GM12891 (cell line): Measurements from ENCODE around the gene NFRKB.
"Not testable (repeated sequence)": the region's sequence is repeated elsewhere in the genome, so short reads cannot be mapped to it uniquely, and the experiment has no call there.

Experiments
- DNase-seq: peaks from one replicate; pipeline ENCODE4 v3.0.0; 2011; ENCODE audit warnings: low spot score; ENCODE audit not compliant: insufficient read length
- FAIRE-seq: peaks from 2 replicates; lab custom pipeline; 2011; peaks lifted over from hg19 to GRCh38; lab: Jason Lieb, UNC
- PAX5 ChIP-seq: IDR thresholded peaks from 2 replicates; pipeline ENCODE4 v1.6.1; 2011; ENCODE audit warnings: low read length, moderate library complexity, mild to moderate bottlenecking; ENCODE audit not compliant: insufficient read depth, severe bottlenecking
- POLR2A ChIP-seq: IDR thresholded peaks from 2 replicates; pipeline ENCODE4 v1.6.1; 2011; ENCODE audit warnings: low read depth, low read length, control low read depth
- POLR2AphosphoS5 ChIP-seq: IDR thresholded peaks from 2 replicates; pipeline ENCODE4 v1.6.1; 2011; ENCODE audit warnings: low read depth, low read length, control low read depth
- POU2F2 ChIP-seq: IDR thresholded peaks from 2 replicates; pipeline ENCODE4 v1.6.1; 2011; ENCODE audit warnings: low read depth, mild to moderate bottlenecking, control low read depth, low read length, moderate library complexity
- SPI1 ChIP-seq: IDR thresholded peaks from 2 replicates; pipeline ENCODE4 v1.6.1; 2011; ENCODE audit warnings: low read depth, low read length, control low read depth
- TAF1 ChIP-seq: IDR thresholded peaks from 2 replicates; pipeline ENCODE4 v1.6.1; 2011; ENCODE audit warnings: low read depth, low read length, control low read depth

NFRKB gene

DNA sequence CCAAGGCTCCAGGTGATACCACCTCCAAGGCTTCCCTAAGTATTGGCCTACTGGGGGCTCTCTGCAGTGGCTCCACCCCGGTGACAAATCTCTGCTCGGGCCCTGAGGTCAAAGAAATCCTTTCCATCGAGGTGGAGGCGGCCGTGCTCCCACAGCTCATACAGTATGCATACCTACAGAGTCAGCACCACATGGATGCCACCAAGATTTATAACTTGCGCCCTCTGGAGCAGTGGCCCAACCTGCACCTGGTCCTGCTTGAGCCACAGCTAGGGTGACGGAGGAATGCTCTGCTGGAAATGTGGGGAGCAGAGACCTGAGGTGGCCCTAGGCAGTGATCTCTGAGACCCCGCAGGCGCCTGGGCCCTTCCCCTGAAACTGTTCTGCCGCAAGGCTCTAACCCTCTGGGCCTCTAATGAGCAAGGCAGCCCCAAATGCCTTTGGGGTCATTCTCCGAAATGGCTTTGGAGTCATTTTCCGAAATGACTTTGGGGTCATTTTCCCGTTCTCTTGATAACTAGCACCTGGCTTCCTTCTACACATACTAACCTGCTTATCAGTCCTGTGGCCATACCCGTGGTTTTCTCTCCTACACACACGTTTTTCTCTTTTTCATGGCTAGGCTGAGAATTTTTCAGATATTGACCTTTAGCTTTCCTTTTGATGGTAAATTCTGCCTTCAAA, 45.8 kb downstream of the NFRKB start:
- FAIRE-seq, result no peak
- TF ChIP-seq POLR2AphosphoS5, result no peak
- TF ChIP-seq SPI1, result no peak
- TF ChIP-seq TAF1, result no peak
- no peak for TF ChIP-seq PAX5
- TF ChIP-seq POU2F2, result no peak
- TF ChIP-seq POLR2A, result no peak
- DNase-seq, result no peak

DNA sequence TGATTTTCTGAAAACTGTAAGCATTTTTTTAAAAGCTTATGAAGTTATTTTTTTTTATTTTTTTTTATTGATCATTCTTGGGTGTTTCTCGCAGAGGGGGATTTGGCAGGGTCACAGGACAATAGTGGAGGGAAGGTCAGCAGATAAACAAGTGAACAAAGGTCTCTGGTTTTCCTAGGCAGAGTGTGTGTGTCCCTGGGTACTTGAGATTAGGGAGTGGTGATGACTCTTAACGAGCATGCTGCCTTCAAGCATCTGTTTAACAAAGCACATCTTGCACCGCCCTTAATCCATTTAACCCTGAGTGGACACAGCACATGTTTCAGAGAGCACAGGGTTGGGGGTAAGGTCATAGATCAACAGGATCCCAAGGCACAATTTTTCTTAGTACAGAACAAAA, 48.0 kb downstream of the NFRKB start:
- FAIRE-seq, DNase-seq: not testable (repeated sequence)

DNA sequence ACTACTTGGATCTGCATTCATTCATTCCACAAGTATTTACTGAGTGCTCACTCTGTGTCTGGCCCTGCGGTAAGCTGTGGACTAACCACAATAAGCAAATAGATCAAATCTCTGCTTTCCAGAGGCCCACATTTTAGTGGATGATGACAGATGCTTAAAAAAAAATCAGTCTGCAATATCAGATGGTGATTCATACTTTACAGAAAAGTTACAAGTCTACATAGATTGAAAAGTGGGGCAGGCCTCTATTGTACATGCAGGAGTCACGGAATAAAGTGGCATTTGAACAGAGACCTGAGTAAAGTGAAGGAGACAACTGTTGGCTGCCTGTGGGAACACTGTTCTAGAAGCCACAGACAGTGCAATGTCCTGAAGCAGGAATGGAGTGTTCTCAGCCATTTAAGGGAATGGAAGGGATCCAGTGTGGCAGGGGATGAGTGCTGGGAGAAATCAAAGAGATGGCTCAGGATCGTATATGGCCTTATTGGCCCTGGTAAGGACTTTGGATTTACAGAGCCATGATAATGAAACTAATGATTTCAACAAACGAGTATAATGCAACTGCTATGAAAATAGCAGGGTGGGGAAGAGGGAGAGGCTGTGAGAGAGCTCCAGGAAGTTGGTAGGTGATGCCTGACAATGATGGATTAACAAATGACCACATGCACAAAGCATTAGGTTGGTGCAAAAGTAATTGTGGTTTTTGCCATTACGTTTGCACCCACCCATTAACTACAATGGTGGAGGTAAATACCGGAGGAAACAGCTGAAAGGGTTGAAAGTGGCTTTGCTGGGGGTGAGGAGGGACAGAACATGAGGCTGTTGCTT, 48.7 kb downstream of the NFRKB start:
- FAIRE-seq, result no peak
- TF ChIP-seq TAF1 (no peak), POLR2A (no peak), POLR2AphosphoS5 (no peak), SPI1 (no peak)
- DNase-seq, result no peak
